Measurements from ENCODE around the gene ZNF490.

DNA sequence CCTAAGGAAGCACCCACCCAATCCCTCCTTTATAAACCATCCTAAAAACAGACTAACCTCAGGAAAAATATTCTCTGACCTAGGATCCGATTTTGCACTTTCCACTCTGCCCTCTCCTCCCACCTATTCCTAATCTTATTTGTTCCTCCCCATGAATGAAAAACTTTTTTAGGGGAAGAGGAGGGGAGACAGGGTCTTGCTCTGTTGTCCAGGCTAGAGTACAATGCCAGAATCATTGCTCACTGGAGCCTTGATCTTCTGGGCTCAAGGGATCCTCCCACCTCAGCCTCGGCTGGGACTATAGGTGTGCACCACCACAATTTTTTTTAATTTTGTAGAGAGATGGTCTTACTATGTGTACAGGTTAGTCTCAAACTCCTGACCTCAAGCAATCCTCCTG, 63.7 kb downstream of the ZNF490 start:
- TF ChIP-seq E2F6 (IDR thresholded peaks at IDR 0.05; ENCODE audit: borderline replicate concordance, low read depth) (no peak), RAD21 (conservative IDR thresholded peaks at IDR 0.05 in 1 of 2, IDR thresholded peaks at IDR 0.05 in 1 of 2) (no peak), CBX2 (IDR thresholded peaks at IDR 0.05; ENCODE audit: borderline replicate concordance, low read depth) (no peak), MYC (IDR thresholded peaks at IDR 0.05; ENCODE audit: borderline replicate concordance, low read length) (no peak), CBX8 (IDR thresholded peaks at IDR 0.05) (no peak), JUN (IDR thresholded peaks at IDR 0.05) (no peak), RFX5 (IDR thresholded peaks at IDR 0.05) (no peak), MAFK (IDR thresholded peaks at IDR 0.05; ENCODE audit: partially characterized antibody) (no peak), FOSL2 (IDR thresholded peaks at IDR 0.05) (no peak), FOSL2 (CRISPR knock-in tag; IDR thresholded peaks at IDR 0.05) (no peak), EP300 (IDR thresholded peaks at IDR 0.05) (no peak), POLR2A (IDR thresholded peaks at IDR 0.05; ENCODE audit: low read length) (no peak), HOXA7 (CRISPR knock-in tag; IDR thresholded peaks at IDR 0.05) (no peak)
- TF ChIP-seq, protein P1, sequence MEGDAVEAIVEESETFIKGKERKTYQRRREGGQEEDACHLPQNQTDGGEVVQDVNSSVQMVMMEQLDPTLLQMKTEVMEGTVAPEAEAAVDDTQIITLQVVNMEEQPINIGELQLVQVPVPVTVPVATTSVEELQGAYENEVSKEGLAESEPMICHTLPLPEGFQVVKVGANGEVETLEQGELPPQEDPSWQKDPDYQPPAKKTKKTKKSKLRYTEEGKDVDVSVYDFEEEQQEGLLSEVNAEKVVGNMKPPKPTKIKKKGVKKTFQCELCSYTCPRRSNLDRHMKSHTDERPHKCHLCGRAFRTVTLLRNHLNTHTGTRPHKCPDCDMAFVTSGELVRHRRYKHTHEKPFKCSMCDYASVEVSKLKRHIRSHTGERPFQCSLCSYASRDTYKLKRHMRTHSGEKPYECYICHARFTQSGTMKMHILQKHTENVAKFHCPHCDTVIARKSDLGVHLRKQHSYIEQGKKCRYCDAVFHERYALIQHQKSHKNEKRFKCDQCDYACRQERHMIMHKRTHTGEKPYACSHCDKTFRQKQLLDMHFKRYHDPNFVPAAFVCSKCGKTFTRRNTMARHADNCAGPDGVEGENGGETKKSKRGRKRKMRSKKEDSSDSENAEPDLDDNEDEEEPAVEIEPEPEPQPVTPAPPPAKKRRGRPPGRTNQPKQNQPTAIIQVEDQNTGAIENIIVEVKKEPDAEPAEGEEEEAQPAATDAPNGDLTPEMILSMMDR (IDR thresholded peaks at IDR 0.05): no peak
- TF ChIP-seq, protein P2, sequence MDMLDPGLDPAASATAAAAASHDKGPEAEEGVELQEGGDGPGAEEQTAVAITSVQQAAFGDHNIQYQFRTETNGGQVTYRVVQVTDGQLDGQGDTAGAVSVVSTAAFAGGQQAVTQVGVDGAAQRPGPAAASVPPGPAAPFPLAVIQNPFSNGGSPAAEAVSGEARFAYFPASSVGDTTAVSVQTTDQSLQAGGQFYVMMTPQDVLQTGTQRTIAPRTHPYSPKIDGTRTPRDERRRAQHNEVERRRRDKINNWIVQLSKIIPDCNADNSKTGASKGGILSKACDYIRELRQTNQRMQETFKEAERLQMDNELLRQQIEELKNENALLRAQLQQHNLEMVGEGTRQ (IDR thresholded peaks at IDR 0.05): no peak
